Measurements from ENCODE around the gene PNPLA2.
A peak's percentile ranks its signal among the peaks of the same experiment; 100 is the strongest.

PNPLA2 gene

DNA sequence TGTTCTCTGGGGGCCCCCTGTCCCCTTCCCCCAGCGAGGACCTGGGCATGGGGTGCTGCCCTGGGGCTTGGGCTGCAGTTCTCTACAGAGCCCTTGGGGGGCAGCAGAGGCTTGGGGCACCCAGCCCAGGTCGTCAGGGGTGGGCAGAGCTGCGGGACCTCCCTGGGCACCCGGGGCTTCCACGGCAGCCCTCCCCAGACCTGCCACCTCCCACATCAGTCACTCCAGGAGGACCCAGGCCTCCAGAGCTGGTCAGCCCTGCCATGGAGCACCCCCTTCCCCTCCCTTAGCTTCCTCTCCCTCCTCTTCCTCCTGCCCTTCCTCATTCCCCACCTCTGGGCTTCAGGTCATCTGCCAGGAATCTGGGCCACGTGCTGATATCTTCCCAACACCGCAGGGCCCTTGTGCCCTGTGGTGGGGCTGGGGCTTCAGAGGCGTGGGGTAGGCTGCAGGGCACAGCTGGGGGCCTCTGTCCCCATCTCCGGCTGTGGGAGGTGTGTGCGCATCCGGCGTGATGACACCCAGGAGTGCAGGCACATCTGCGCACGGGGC is 29.7 kb downstream of the PNPLA2 start:
- DNase-seq (ENCODE audit: low read depth in 2 of 2): peak in 1 of 2 donors; percentile 54
- no peak overlapping the region for H3K4me3 ChIP-seq (replicated peaks in 1 of 2; ENCODE audit: low read depth in 2 of 2, low read length in 2 of 2)

DNA sequence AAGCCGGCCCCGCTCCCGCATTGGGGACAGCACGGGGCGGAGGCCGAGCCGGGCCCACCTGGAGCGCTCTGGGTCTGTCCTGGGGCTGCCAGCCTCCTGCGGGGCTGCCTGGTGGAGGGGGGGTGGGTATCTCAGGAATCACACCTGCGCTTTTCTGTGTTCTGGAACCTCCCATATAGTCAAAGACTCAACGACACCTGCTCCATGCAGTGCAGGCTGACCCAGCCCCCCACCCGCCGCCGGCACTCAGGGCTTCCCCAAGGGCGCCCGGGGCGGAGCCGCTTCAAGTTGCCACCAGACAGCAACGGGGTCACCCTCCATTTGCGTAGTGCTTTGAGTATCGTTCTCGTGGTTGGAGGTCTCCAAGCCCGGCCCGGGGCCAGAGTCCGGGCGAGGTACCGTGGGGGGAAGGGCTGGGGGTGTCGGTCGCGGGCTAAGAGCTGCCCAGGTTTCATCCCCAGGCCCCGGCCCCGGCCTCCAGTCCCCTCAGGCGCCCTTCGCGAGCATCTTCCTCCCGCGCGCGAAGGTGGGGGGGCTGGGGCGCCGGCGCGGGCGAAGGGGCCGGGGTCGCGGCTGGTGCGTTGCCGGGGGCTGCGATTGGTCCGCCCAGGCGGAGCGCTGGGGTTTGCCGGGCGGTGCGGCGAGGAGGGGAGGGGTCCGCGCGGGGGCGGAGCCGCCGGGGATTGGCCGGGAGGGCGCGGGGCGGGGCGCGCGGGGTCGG is 30.6 kb downstream of the PNPLA2 start:
- TF ChIP-seq, protein P1, sequence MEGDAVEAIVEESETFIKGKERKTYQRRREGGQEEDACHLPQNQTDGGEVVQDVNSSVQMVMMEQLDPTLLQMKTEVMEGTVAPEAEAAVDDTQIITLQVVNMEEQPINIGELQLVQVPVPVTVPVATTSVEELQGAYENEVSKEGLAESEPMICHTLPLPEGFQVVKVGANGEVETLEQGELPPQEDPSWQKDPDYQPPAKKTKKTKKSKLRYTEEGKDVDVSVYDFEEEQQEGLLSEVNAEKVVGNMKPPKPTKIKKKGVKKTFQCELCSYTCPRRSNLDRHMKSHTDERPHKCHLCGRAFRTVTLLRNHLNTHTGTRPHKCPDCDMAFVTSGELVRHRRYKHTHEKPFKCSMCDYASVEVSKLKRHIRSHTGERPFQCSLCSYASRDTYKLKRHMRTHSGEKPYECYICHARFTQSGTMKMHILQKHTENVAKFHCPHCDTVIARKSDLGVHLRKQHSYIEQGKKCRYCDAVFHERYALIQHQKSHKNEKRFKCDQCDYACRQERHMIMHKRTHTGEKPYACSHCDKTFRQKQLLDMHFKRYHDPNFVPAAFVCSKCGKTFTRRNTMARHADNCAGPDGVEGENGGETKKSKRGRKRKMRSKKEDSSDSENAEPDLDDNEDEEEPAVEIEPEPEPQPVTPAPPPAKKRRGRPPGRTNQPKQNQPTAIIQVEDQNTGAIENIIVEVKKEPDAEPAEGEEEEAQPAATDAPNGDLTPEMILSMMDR (IDR thresholded peaks at IDR 0.05; ENCODE audit: low read depth, low read length): no peak
- H3K4me3 ChIP-seq (replicated peaks in 1 of 2; ENCODE audit: low read depth in 2 of 2, low read length in 2 of 2): peak overlapping the region in 1 of 2 donors; percentile 41
- no peak for DNase-seq (ENCODE audit: low read depth in 2 of 2)

More for the DNA sequence above, 29.7 kb downstream of the PNPLA2 start:
- TF ChIP-seq, protein P1 (IDR thresholded peaks at IDR 0.05; ENCODE audit: low read depth, low read length): peak; percentile 96

DNA sequence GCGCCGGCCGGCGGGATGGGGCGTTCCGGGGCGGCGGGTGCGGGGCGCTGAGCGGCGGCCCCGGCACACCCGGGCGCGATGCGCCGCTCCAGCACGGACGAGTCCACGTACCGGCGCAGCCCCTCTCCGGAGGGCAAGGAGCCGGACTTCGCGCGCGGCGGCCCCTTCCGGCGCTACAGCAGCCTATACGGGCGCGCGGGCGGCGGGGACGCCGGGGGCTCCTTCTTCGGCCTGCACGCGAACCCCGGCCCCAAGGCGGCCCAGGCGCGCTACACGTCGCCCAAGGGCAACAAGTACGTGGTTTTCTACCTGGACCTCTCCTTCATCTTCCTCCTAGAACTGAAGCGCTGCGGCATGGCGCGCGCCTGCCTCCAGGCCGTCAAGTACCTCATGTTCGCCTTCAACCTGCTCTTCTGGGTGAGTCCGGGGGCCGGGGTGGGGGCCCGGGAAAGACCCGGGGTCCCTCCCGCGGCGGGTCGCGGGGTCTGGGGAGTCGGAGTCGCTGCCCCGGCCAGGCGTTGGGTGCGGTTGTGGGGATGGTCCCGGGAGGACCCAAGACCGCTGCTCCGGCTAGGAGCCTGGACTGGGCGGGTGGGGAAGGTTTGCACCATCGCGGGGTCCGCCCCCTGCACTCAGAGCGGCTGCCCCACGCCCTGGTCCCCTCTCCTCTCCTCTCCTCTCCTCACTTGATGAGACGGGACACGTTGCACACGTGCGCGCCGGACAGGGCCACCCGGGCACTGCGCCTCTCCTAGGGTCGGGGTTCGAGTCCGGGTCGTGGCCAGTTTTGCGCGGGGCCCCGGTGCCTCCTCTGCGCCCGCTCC is 31.4 kb downstream of the PNPLA2 start:
- H3K4me3 ChIP-seq (replicated peaks in 1 of 2; ENCODE audit: low read depth in 2 of 2, low read length in 2 of 2): peak overlapping the region in 1 of 2 donors; percentile 47

DNA sequence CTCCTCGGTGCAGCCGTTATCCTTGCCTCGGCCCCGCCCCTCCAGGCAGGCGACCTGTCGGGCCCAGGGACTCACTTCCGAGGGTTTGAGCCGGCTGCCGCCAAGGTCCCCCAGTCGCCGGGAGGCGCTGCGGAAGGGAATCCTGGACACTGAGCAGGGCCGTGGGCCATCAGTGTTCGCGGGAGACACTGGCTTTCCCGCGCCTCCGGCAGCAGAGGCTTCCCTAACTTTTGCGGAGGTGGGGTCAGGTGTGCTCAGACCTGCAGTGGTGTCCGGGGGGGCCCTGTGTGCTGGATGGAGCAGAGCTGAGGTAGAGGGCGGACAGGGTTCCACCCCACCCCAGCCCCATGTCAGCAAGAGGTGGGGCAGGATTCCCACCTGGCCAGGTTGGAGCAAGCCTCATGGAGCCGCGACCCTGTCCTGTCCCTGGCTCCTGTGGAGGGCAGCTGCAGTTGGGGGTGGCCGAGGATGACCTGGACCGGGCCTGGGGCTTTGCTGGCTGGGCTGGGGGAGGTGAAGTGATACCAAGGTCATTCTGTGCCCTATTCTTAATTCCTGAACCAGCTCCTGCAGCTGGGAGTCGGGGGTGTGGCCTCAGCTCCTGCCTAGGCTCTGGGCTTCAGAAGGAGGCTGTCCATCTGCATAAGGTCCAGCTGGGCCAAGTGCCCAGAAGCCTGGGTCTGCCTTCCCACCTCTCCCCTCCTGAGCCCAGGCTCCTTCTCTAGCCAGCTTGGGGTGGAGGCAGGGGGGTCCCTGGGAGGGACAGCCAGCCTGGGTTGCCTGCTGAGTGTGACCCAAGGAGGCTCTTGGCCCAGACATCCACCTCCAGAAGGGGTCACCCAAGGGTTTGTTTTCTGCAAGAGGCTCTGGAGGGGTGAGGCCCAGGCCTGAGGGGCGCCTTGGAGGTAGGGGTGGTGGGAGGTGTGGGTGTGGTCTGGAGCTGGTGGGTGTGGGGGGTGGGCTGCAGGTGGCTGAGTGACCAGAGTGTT is 32.4 kb downstream of the PNPLA2 start:
- H3K4me3 ChIP-seq (replicated peaks in 1 of 2; ENCODE audit: low read depth in 2 of 2, low read length in 2 of 2): peak overlapping the region in 1 of 2 donors; percentile 47
- DNase-seq (ENCODE audit: low read depth in 2 of 2): no peak
- TF ChIP-seq, protein P1 (IDR thresholded peaks at IDR 0.05; ENCODE audit: low read depth, low read length): no peak

More for the DNA sequence above, 31.4 kb downstream of the PNPLA2 start:
- no peak for DNase-seq (ENCODE audit: low read depth in 2 of 2)
- TF ChIP-seq, protein P1 (IDR thresholded peaks at IDR 0.05; ENCODE audit: low read depth, low read length): no peak

DNA sequence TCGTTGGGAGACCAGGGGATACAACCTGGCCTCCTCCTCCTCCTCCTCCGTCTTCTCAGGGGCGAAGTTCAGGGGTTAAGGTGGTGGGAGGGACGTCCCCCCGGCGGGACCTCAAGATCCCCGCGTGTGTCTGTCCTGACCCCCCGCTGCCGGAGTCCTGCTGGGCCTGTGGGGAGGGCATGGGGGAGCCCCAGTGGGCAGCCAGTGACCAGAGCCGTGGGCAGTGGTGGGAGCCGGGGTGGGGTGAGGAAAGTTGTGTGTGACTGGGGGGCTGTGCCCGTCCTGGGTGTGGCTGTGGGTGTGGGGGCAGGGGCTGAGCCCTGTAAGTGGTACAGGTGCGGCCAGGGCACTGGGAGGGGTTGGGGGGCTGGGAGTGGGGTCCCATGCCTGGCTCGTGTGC is 34.0 kb downstream of the PNPLA2 start:
- TF ChIP-seq, protein P1 (IDR thresholded peaks at IDR 0.05; ENCODE audit: low read depth, low read length): no peak
- H3K4me3 ChIP-seq (replicated peaks in 1 of 2; ENCODE audit: low read depth in 2 of 2, low read length in 2 of 2): no peak overlapping the region
- no peak for DNase-seq (ENCODE audit: low read depth in 2 of 2)

Measured in cardiac fibroblast (primary cell).